ENCODE measurements around the gene UNC13D. TPM values are rescaled to one million over a fixed set of nuclear protein-coding genes. Genes with fewer than 3 reads are reported as not detected.

Gene UNC13D
- total and polyA plus RNA-seq, 3 experiments from 2014 or later: 90.3 to 154 (median 143) TPM

DNA sequence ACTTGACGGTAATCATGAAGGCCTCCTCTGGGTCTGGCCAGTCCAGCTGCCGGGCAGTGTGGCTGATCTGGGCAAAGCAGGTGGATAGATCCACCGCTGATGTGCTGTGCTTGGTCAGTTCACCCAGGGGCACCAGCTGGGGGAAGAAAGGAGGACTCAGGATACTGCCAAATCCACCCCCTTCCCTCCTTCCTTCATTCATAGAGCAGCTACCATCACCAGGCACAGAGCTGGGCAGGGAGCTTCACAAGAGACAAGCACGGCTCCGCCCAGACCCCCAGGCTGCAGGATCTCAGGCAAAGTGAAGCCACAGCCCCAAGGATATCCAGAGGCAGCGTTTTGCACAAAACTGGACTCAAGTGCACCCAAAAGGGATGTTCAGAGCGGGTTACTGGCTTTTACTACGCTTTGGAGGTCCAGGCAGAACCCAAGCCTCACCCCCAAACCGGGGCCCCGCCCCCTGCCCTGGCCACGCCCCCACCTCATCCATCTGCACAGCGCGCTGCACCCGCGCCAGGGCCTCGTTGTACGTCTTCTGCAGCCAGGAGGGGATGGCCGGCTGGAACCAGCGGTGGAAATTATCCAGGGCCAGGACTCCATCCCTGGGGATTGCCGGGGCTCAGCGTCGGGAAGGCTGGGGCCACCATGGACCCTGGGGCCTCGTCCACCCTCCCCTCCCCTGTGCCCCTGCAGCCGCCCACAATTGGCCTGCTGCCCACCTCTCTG is 9.1 kb downstream of the UNC13D start:
- peak overlapping the region in 7 of 8 donors; percentile 50 to 98 (median 81) for H3K27ac Mint-ChIP-seq
- no peaks in the 10 kb centered on the region for H3K27me3 ChIP-seq (ENCODE audit: insufficient read depth, low read length, poor library complexity, severe bottlenecking)
- no peaks in the 10 kb centered on the region for H3K27me3 Mint-ChIP-seq
- no peaks in the 10 kb centered on the region for H3K9me3 ChIP-seq (ENCODE audit: low read length)
- POLR2A ChIA-PET: interaction anchor here (1.5 to 4.1 kb wide), 2 partner anchors 8 to 61 kb away, joined by 5 to 18 read pairs; partner anchors contain the start of gene UNC13D
- H3K4me1 ChIP-seq (ENCODE audit: insufficient read depth, low read length): peaks cover 36% of the 10 kb centered on the region
- H3K36me3 Mint-ChIP-seq: peaks cover 0 to 79% (median 4%) of the 10 kb centered on the region in 3 donors
- CTCF ChIA-PET: interaction anchor here (1.6 to 2.9 kb wide), 2 partner anchors 10 to 21 kb away, joined by 5 to 13 read pairs; partner anchors contain the start of genes UNC13D and WBP2
- peak overlapping the region; percentile 7 for H3K27ac ChIP-seq (ENCODE audit: low read depth, low read length)
- H3K4me3 Mint-ChIP-seq: peak overlapping the region in 1 of 7 donors; percentile 32
- no peaks in the 10 kb centered on the region for H3K9me3 Mint-ChIP-seq
- H3K4me3 ChIP-seq (ENCODE audit: low read length): no peak overlapping the region
- H3K36me3 ChIP-seq (ENCODE audit: insufficient read depth, low read length): peaks cover 42% of the 10 kb centered on the region
- H3K4me1 Mint-ChIP-seq: peaks cover 25 to 51% (median 27%) of the 10 kb centered on the region in 3 donors
- DNase-seq: no peak

DNA sequence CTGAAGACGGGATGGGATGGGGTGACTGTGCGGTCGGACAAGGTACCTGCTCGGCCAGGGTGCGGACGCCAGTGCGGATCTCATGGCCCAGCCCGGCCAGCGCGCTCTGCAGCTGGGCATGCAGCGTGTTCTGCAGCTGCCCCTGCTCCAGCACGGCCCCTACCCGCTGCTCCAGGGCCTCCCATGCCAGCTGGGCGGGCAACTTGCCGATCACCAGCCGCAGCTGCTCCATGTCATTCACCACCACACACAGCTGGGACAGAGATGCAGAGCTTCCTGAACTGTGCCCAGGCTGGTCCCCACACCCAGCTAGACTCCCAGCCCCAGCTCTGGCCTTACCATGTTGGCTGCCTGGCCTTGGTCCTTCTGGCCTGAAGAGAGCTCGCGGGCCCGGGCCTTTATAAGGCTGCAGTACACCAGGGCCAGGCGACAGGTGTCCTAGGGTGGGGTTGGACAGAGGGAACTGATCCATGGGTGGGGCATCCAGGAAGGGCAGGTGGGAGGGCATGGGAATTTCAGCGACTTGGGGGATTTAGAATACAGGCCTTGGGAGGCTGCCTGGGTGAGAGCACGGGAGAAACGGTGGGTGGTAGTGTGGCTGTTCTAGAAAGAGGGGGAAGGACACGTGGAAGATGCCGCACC is 9.8 kb downstream of the UNC13D start:
- H3K36me3 Mint-ChIP-seq: peaks cover 0 to 78% (median 4%) of the 10 kb centered on the region in 3 donors
- H3K4me1 ChIP-seq (ENCODE audit: insufficient read depth, low read length): peaks cover 36% of the 10 kb centered on the region
- POLR2A ChIA-PET: interaction anchor here (1.5 to 4.1 kb wide), 2 partner anchors 9 to 62 kb away, joined by 5 to 18 read pairs; partner anchors contain the start of gene UNC13D
- H3K4me3 ChIP-seq (ENCODE audit: low read length): no peak overlapping the region
- CTCF ChIA-PET: interaction anchor here (1.3 to 2.9 kb wide), 3 partner anchors 10 to 13 kb away, joined by 3 to 13 read pairs (median 4); partner anchors contain the start of gene UNC13D
- H3K9me3 ChIP-seq (ENCODE audit: low read length): no peaks in the 10 kb centered on the region
- peaks cover 41% of the 10 kb centered on the region for H3K36me3 ChIP-seq (ENCODE audit: insufficient read depth, low read length)
- H3K4me3 Mint-ChIP-seq: peak overlapping the region in 2 of 7 donors; percentile 13 to 32
- no peaks in the 10 kb centered on the region for H3K27me3 ChIP-seq (ENCODE audit: insufficient read depth, low read length, poor library complexity, severe bottlenecking)
- DNase-seq: no peak
- H3K27ac ChIP-seq (ENCODE audit: low read depth, low read length): peak overlapping the region; percentile 7
- H3K4me1 Mint-ChIP-seq: peaks cover 25 to 47% (median 27%) of the 10 kb centered on the region in 3 donors
- peak overlapping the region in 7 of 8 donors; percentile 70 to 98 (median 93) for H3K27ac Mint-ChIP-seq
- no peaks in the 10 kb centered on the region for H3K9me3 Mint-ChIP-seq
- H3K27me3 Mint-ChIP-seq: no peaks in the 10 kb centered on the region

DNA sequence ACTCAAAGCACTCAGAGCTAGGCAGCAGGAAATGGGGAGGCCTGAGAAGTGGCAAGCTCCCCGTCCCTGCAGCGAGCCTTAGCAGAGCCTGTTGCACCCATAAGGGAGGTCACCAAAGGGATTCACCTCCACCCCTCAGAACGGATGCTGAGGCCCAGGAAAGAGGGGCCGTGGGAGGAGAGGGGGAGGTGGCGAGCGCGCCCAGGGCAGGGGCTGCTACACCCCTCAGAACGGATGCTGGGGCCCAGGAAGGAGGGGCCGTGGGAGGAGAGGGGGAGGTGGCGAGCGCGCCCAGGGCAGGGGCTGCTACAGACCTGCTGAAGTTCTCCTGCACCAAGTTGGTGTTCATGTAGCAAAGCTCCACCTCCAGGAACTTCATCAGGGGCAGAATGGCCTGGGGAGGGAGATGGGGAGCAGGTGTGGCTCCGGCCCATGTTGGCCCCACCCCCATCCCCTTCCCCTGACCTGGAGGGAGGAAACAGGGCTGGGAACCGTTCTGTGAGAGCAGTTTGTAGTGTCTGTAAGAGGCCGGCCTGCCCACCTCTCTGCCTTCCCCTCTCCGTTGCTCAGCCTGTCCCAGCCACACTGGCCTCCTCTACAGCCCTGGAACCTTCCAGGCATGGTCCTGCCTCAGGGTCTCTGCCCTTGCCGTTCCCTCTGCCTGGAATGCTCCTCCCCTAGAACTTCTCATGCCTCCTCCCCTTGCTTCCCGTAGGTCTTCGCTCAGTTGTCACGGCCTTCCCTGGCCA is 11.4 kb downstream of the UNC13D start:
- Mint-ChIP-seq H3K27me3 (no peaks in the 10 kb centered on the region), H3K36me3 (peaks cover 0 to 74% (median 4%) of the 10 kb centered on the region in 3 donors), H3K27ac (peak overlapping the region; percentile 85 to 99 (median 97)), H3K9me3 (no peaks in the 10 kb centered on the region), H3K4me3 (peak overlapping the region; percentile 69 to 86 (median 76)), H3K4me1 (peaks cover 31 to 52% (median 34%) of the 10 kb centered on the region in 3 donors)
- Histone ChIP-seq H3K27me3 (ENCODE audit: insufficient read depth, low read length, poor library complexity, severe bottlenecking) (no peaks in the 10 kb centered on the region), H3K4me3 (ENCODE audit: low read length) (peak overlapping the region; percentile 55), H3K36me3 (ENCODE audit: insufficient read depth, low read length) (peaks cover 45% of the 10 kb centered on the region), H3K4me1 (ENCODE audit: insufficient read depth, low read length) (peaks cover 36% of the 10 kb centered on the region), H3K9me3 (ENCODE audit: low read length) (no peaks in the 10 kb centered on the region), H3K27ac (ENCODE audit: low read depth, low read length) (peak overlapping the region; percentile 78)
- ChIA-PET CTCF (interaction anchor here (1.0 to 2.9 kb wide), 7 partner anchors 12 to 79 kb away, joined by 3 to 13 read pairs (median 4); partner anchors contain the start of genes GALK1, TRIM65, UNC13D and UNK), POLR2A (interaction anchor here (1.0 to 4.1 kb wide), 8 partner anchors 10 to 70 kb away, joined by 3 to 18 read pairs (median 6); partner anchors contain the start of genes TRIM65, UNC13D, UNK and WBP2)
- DNase-seq: peak in 3 of 5 donors; percentile 21 to 62 (median 42)

DNA sequence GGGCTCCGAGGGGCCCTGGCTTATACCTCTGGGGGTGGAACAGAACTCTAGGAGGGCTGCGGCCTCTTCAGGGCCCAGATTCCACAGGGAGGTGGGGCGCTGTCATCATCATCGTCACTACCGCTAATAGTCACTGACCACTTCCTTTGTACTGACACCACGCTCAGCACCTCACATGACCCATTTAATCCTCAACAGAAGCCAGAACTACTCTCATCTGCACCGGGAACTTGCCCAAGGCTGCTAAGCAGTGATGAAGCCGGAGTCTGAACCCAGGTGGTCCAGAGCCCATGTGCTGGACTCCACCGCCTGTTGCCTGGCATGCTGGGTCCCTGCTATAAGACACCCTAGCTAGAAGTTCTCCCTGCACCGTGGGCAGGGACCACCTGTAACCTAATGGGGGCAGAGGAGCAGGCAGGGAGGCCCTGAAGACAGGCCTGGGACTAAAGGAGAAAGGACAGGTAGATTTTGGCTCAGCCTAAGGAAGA is 12.0 kb downstream of the UNC13D start:
- Mint-ChIP-seq H3K36me3 (peaks cover 0 to 72% (median 4%) of the 10 kb centered on the region in 3 donors), H3K27me3 (no peaks in the 10 kb centered on the region), H3K4me3 (peak overlapping the region; percentile 32 to 86 (median 76)), H3K27ac (peak overlapping the region; percentile 85 to 99 (median 97)), H3K9me3 (no peaks in the 10 kb centered on the region), H3K4me1 (peaks cover 31 to 50% (median 35%) of the 10 kb centered on the region in 3 donors)
- H3K4me1 ChIP-seq (ENCODE audit: insufficient read depth, low read length): peaks cover 39% of the 10 kb centered on the region
- H3K4me3 ChIP-seq (ENCODE audit: low read length): peak overlapping the region; percentile 55
- H3K27ac ChIP-seq (ENCODE audit: low read depth, low read length): peak overlapping the region; percentile 78
- H3K27me3 ChIP-seq (ENCODE audit: insufficient read depth, low read length, poor library complexity, severe bottlenecking): no peaks in the 10 kb centered on the region
- peaks cover 45% of the 10 kb centered on the region for H3K36me3 ChIP-seq (ENCODE audit: insufficient read depth, low read length)
- CTCF ChIA-PET: interaction anchor here (1.0 to 2.9 kb wide), 5 partner anchors 13 to 78 kb away, joined by 3 to 13 read pairs (median 5); partner anchors contain the start of genes GALK1, TRIM65, UNC13D and UNK
- POLR2A ChIA-PET: interaction anchor here (1.0 to 4.1 kb wide), 8 partner anchors 11 to 71 kb away, joined by 3 to 18 read pairs (median 6); partner anchors contain the start of genes TRIM65, UNC13D, UNK and WBP2
- H3K9me3 ChIP-seq (ENCODE audit: low read length): no peaks in the 10 kb centered on the region
- DNase-seq: peak; percentile 29 to 82 (median 66)

DNA sequence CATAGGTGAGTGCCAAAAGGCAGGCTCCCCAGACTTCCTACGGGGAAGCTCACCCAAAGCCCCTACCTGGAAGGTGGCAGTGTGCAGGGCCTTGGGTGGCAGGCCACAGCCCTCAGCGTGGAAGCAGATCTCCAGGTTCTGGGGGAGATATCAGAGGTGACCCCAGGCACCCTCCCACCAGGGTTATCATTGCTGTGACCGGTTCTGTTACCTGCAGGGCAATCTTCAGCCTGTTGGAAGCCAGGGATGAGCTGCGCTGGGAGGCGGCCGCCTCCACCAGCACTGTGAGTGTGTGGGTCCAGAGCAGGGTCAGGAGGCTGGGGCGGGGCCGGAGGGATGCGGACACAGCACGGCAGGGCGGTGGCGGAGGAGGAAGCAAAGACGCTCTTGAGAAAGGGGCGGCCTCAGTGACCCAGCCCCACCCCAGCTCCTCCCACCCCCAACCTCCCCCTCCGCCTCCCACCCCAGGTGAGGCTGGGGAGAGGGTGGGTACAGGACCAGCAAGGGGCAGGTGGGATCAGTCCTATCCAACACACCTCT is 13.1 kb downstream of the UNC13D start:
- H3K27ac ChIP-seq (ENCODE audit: low read depth, low read length): peak overlapping the region; percentile 9
- H3K27me3 Mint-ChIP-seq: no peaks in the 10 kb centered on the region
- CTCF ChIA-PET: interaction anchor here (0.6 to 2.7 kb wide), 9 partner anchors 16 to 84 kb away, joined by 3 to 10 read pairs (median 4); partner anchors contain the start of gene GALK1
- H3K36me3 Mint-ChIP-seq: peaks cover 0 to 71% (median 4%) of the 10 kb centered on the region in 3 donors
- H3K4me1 Mint-ChIP-seq: peaks cover 35 to 50% (median 39%) of the 10 kb centered on the region in 3 donors
- H3K27ac Mint-ChIP-seq: peak overlapping the region in 7 of 8 donors; percentile 52 to 99 (median 90)
- peak overlapping the region in 1 of 7 donors; percentile 23 for H3K4me3 Mint-ChIP-seq
- H3K27me3 ChIP-seq (ENCODE audit: insufficient read depth, low read length, poor library complexity, severe bottlenecking): no peaks in the 10 kb centered on the region
- no peak overlapping the region for H3K4me3 ChIP-seq (ENCODE audit: low read length)
- POLR2A ChIA-PET: interaction anchor here (1.4 kb wide), 1 partner anchor 54 kb away, joined by 7 read pairs; no protein-coding TSS in a partner anchor
- no peaks in the 10 kb centered on the region for H3K9me3 Mint-ChIP-seq
- H3K36me3 ChIP-seq (ENCODE audit: insufficient read depth, low read length): peaks cover 36% of the 10 kb centered on the region
- H3K4me1 ChIP-seq (ENCODE audit: insufficient read depth, low read length): peaks cover 43% of the 10 kb centered on the region
- H3K9me3 ChIP-seq (ENCODE audit: low read length): no peaks in the 10 kb centered on the region
- no peak for DNase-seq

DNA sequence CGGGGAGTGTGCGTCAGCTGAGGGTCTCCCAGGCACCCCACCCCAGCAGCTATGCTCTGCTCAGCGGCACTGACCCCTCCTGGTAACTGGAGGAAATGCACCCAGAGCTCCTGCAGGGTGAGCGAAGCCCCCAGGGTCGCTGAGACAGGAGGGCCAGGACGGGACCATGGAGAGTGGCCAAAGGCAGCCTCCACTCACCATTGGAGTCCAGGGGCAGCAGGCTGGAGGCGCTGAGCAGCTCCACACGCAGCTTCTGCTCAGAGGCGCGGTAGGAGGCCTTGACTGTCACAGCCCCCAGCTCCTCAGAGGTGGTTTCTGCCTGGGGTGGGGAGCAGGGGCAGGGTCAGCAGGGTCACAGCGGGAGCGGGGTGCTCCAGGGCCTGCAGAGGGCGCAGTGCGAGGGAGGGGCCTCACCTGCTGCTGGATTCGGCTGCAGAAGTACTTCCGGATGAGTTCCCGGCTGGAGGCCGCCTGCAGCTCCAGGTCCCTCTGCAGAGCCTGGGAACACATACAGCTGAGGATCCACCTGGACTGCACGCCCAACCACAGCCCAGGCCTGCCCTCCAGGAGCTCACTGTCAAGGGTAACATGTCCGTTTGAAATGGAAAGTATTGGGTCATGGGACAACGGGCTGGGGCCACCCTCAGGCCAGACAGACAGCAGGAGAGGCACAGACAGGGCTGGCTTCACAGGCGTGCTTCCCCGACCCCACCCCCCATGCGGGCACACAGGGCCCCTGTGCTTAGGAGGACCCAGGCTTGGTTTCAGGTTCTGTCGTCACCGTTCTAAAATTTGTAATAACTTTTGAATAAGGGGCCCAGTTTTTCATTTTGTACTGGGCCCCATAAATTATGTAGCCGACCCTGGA is 13.8 kb downstream of the UNC13D start:
- no peaks in the 10 kb centered on the region for H3K27me3 Mint-ChIP-seq
- no peaks in the 10 kb centered on the region for H3K9me3 ChIP-seq (ENCODE audit: low read length)
- H3K36me3 ChIP-seq (ENCODE audit: insufficient read depth, low read length): peaks cover 29% of the 10 kb centered on the region
- H3K4me3 ChIP-seq (ENCODE audit: low read length): no peak overlapping the region
- POLR2A ChIA-PET: interaction anchor here (0.5 to 1.4 kb wide), 2 partner anchors 36 to 53 kb away, joined by 4 to 7 read pairs; no protein-coding TSS in a partner anchor
- no peak for DNase-seq
- CTCF ChIA-PET: interaction anchor here (0.6 to 2.7 kb wide), 16 partner anchors 13 to 746 kb away, joined by 3 to 10 read pairs (median 4); partner anchors contain the start of genes GALK1, TRIM65 and UNC13D
- H3K4me1 ChIP-seq (ENCODE audit: insufficient read depth, low read length): peaks cover 43% of the 10 kb centered on the region
- peaks cover 35 to 47% (median 39%) of the 10 kb centered on the region in 3 donors for H3K4me1 Mint-ChIP-seq
- H3K9me3 Mint-ChIP-seq: no peaks in the 10 kb centered on the region
- peaks cover 0 to 70% (median 4%) of the 10 kb centered on the region in 3 donors for H3K36me3 Mint-ChIP-seq
- H3K27me3 ChIP-seq (ENCODE audit: insufficient read depth, low read length, poor library complexity, severe bottlenecking): no peaks in the 10 kb centered on the region
- peak overlapping the region; percentile 9 for H3K27ac ChIP-seq (ENCODE audit: low read depth, low read length)
- peak overlapping the region in 7 of 8 donors; percentile 42 to 91 (median 79) for H3K27ac Mint-ChIP-seq
- no peak overlapping the region for H3K4me3 Mint-ChIP-seq

Measured in CD8-positive, alpha-beta memory T cell (primary cell).